ENCODE measurements around the gene CAMK1. TPM values are rescaled to one million over a fixed set of nuclear protein-coding genes. Genes with fewer than 3 reads are reported as not detected.

The CAMK1 gene
- polyA plus RNA-seq, 4 donors = 10.1 to 22.5 (median 19.4) TPM

DNA sequence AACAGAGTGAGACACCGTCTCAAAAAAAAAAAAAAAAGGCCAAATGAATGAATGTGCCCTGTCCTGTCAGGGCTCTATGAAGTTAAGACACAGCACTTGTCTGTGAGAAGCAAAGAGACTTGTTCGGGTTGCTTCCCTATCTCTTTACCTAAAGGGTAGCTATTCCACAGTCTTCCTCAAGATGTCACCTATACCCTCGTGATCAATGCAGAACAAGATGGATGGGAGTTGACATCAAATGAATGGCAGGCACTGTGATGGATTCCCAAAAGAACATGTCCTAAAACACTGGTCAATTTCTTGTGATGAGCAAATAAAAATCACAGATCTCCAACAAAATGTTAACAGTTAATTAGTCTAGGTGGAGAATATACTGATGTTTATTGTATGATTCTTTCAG is 13.0 kb upstream of the CAMK1 start:
- FAIRE-seq (no peak), DNase-seq (no peak)
- Histone ChIP-seq H3K4me3 (ENCODE audit: low read depth in 1 of 3, low read length in 3 of 3) (no peak overlapping the region), H3K36me3 (ENCODE audit: control insufficient read depth in 3 of 3, insufficient read depth in 2 of 3, low read depth in 1 of 3, low read length in 3 of 3) (peaks cover 7 to 61% (median 14%) of the 10 kb centered on the region in 3 donors), H3K27ac (ENCODE audit: low read depth in 1 of 3, low read length in 2 of 3) (no peak overlapping the region), H3K4me1 (ENCODE audit: control insufficient read depth in 3 of 3, insufficient read depth in 2 of 3, low read depth in 1 of 3, low read length in 2 of 3) (peaks cover 6 to 53% (median 15%) of the 10 kb centered on the region in 3 donors), H3K9me3 (ENCODE audit: control insufficient read depth in 2 of 2, insufficient read depth in 1 of 2, low read depth in 1 of 2, low read length in 1 of 2) (no peaks in the 10 kb centered on the region), H3K27me3 (ENCODE audit: control insufficient read depth in 3 of 3, insufficient read depth in 3 of 3, low read length in 3 of 3) (no peaks in the 10 kb centered on the region)
- WGBS, 3 donors = 17 to 47% (median 22%) methylated on average over 2 to 3 of the region's 3 CpGs

DNA sequence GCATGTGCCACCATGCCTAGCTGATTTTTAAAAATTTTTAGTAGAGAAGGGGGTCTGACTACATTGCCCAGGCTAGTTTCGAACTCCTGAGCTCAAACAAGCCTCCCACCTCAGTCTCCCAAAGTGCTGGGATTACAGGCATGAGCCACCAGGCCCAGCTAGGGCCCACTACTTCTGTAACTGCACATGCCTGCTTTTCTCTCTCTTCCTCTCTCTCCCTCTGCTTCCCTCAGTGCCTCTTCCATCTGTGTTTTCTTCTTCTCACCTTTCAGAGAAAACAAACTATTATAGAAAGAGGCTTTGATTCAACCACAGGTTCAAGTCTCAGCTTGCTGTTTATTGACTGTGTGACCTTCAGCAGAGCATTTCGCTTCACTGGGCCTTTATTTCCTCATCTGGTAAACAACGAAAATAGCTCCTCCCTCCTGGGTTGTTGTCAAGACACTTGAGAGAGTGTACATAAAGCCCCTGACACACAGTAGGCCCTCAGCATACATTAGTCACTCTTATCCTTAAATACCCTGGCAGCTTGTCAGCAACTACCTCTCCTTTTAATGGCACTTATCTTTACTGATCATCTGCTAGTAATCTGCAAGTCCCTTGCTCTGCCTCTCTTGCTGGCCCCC is 12.3 kb upstream of the CAMK1 start:
- no peaks in the 10 kb centered on the region for H3K27me3 ChIP-seq (ENCODE audit: control insufficient read depth in 3 of 3, insufficient read depth in 3 of 3, low read length in 3 of 3)
- H3K27ac ChIP-seq (ENCODE audit: low read depth in 1 of 3, low read length in 2 of 3) = peak overlapping the region in 1 of 3 donors; percentile 86
- H3K9me3 ChIP-seq (ENCODE audit: control insufficient read depth in 2 of 2, insufficient read depth in 1 of 2, low read depth in 1 of 2, low read length in 1 of 2) = no peaks in the 10 kb centered on the region
- 52 to 60% (median 58%) methylated on average over 3 of the region's 3 CpGs for WGBS, 3 donors
- FAIRE-seq (no peak), DNase-seq (no peak)
- no peak overlapping the region for H3K4me3 ChIP-seq (ENCODE audit: low read depth in 1 of 3, low read length in 3 of 3)
- H3K4me1 ChIP-seq (ENCODE audit: control insufficient read depth in 3 of 3, insufficient read depth in 2 of 3, low read depth in 1 of 3, low read length in 2 of 3) = peaks cover 6 to 53% (median 13%) of the 10 kb centered on the region in 3 donors
- peaks cover 6 to 55% (median 14%) of the 10 kb centered on the region in 3 donors for H3K36me3 ChIP-seq (ENCODE audit: control insufficient read depth in 3 of 3, insufficient read depth in 2 of 3, low read depth in 1 of 3, low read length in 3 of 3)

- H3K9me3 ChIP-seq (ENCODE audit: control insufficient read depth in 2 of 2, insufficient read depth in 1 of 2, low read depth in 1 of 2, low read length in 1 of 2) = no peaks in the 10 kb centered on the region
- peaks cover 6 to 56% (median 13%) of the 10 kb centered on the region in 3 donors for H3K4me1 ChIP-seq (ENCODE audit: control insufficient read depth in 3 of 3, insufficient read depth in 2 of 3, low read depth in 1 of 3, low read length in 2 of 3)
- peaks cover 5 to 51% (median 12%) of the 10 kb centered on the region in 3 donors for H3K36me3 ChIP-seq (ENCODE audit: control insufficient read depth in 3 of 3, insufficient read depth in 2 of 3, low read depth in 1 of 3, low read length in 3 of 3)
- no peak for FAIRE-seq
- H3K4me3 ChIP-seq (ENCODE audit: low read depth in 1 of 3, low read length in 3 of 3) = no peak overlapping the region
- 53 to 70% (median 57%) methylated on average over 1 of the region's 1 CpG for WGBS, 3 donors
- H3K27me3 ChIP-seq (ENCODE audit: control insufficient read depth in 3 of 3, insufficient read depth in 3 of 3, low read length in 3 of 3) = no peaks in the 10 kb centered on the region
- DNase-seq = no peak
- H3K27ac ChIP-seq (ENCODE audit: low read depth in 1 of 3, low read length in 2 of 3) = peak overlapping the region in 2 of 3 donors; percentile 4 to 86
Measured at GRCh38 chr3:9781551-9781950, 11.8 kb upstream of the CAMK1 start.

- H3K27me3 ChIP-seq (ENCODE audit: control insufficient read depth in 3 of 3, insufficient read depth in 3 of 3, low read length in 3 of 3) = no peaks in the 10 kb centered on the region
- 48 to 72% (median 61%) methylated on average over 4 of the region's 4 CpGs for WGBS, 3 donors
Measured at GRCh38 chr3:9780910-9781309, 11.2 kb upstream of the CAMK1 start.

GRCh38 chr3:9780458-9780812 is 10.7 kb upstream of the CAMK1 start:
- H3K27ac ChIP-seq (ENCODE audit: low read depth in 1 of 3, low read length in 2 of 3) = peak overlapping the region; percentile 15 to 86 (median 57)
- no peak for FAIRE-seq
- WGBS, 3 donors = 62 to 68% (median 64%) methylated on average over 10 of the region's 10 CpGs

More at GRCh38 chr3:9780910-9781309, 11.2 kb upstream of the CAMK1 start:
- FAIRE-seq = no peak
- peaks cover 5 to 47% (median 8%) of the 10 kb centered on the region in 3 donors for H3K36me3 ChIP-seq (ENCODE audit: control insufficient read depth in 3 of 3, insufficient read depth in 2 of 3, low read depth in 1 of 3, low read length in 3 of 3)
- H3K27ac ChIP-seq (ENCODE audit: low read depth in 1 of 3, low read length in 2 of 3) = peak overlapping the region in 1 of 3 donors; percentile 86
- no peak overlapping the region for H3K4me3 ChIP-seq (ENCODE audit: low read depth in 1 of 3, low read length in 3 of 3)
- DNase-seq = peak in 1 of 2 donors; percentile 36
- H3K9me3 ChIP-seq (ENCODE audit: control insufficient read depth in 2 of 2, insufficient read depth in 1 of 2, low read depth in 1 of 2, low read length in 1 of 2) = no peaks in the 10 kb centered on the region
- peaks cover 6 to 56% (median 13%) of the 10 kb centered on the region in 3 donors for H3K4me1 ChIP-seq (ENCODE audit: control insufficient read depth in 3 of 3, insufficient read depth in 2 of 3, low read depth in 1 of 3, low read length in 2 of 3)

DNA sequence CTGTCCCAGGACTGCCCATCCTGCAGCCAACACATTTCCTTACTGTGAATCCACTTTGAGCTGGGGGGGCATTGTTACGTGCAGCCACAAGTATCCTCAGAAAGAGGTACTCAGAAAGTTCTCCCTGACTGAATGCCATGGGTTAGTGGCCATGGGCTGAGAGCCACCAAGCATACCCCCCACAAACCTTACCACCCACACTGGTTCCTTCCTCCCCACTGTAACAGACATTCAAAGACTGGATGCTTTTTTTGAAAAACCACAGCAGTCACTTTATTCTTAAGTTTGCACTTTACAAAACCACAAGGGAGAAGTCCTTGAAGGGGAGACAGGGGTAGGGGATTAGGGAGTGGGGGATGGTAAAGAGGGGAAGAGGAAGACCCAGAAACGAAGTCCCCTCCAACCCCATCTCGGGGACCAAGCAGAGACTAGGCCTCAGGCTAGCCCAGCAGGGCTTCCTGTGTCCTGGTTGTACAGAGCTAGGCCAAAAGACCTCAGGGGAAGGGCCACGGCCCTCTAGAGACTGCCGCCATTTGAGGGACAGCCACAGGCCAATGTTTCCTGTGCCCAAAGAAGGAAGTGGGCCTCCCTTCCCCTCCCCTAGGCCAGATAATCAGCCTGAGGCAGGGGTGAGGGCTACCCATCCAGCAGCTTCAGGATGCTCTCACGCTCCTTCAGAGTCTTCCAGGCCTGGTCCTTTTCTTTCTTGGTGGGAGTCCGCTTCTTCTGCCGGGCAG is 10.1 kb upstream of the CAMK1 start:
- Histone ChIP-seq H3K27me3 (ENCODE audit: control insufficient read depth in 3 of 3, insufficient read depth in 3 of 3, low read length in 3 of 3) (no peaks in the 10 kb centered on the region), H3K36me3 (ENCODE audit: control insufficient read depth in 3 of 3, insufficient read depth in 2 of 3, low read depth in 1 of 3, low read length in 3 of 3) (peaks cover 4 to 38% (median 5%) of the 10 kb centered on the region in 3 donors), H3K4me3 (ENCODE audit: low read depth in 1 of 3, low read length in 3 of 3) (no peak overlapping the region), H3K4me1 (ENCODE audit: control insufficient read depth in 3 of 3, insufficient read depth in 2 of 3, low read depth in 1 of 3, low read length in 2 of 3) (peaks cover 6 to 56% (median 13%) of the 10 kb centered on the region in 3 donors), H3K27ac (ENCODE audit: low read depth in 1 of 3, low read length in 2 of 3) (peak overlapping the region; percentile 15 to 86 (median 57)), H3K9me3 (ENCODE audit: control insufficient read depth in 2 of 2, insufficient read depth in 1 of 2, low read depth in 1 of 2, low read length in 1 of 2) (no peaks in the 10 kb centered on the region)
- FAIRE-seq = no peak
- no peak for DNase-seq
- WGBS, 3 donors = 63 to 82% (median 72%) methylated on average over 8 of the region's 8 CpGs

More at GRCh38 chr3:9780458-9780812, 10.7 kb upstream of the CAMK1 start:
- peaks cover 5 to 42% (median 8%) of the 10 kb centered on the region in 3 donors for H3K36me3 ChIP-seq (ENCODE audit: control insufficient read depth in 3 of 3, insufficient read depth in 2 of 3, low read depth in 1 of 3, low read length in 3 of 3)
- no peaks in the 10 kb centered on the region for H3K27me3 ChIP-seq (ENCODE audit: control insufficient read depth in 3 of 3, insufficient read depth in 3 of 3, low read length in 3 of 3)
- no peaks in the 10 kb centered on the region for H3K9me3 ChIP-seq (ENCODE audit: control insufficient read depth in 2 of 2, insufficient read depth in 1 of 2, low read depth in 1 of 2, low read length in 1 of 2)
- peaks cover 6 to 56% (median 13%) of the 10 kb centered on the region in 3 donors for H3K4me1 ChIP-seq (ENCODE audit: control insufficient read depth in 3 of 3, insufficient read depth in 2 of 3, low read depth in 1 of 3, low read length in 2 of 3)
- peak in 1 of 2 donors; percentile 74 for DNase-seq
- H3K4me3 ChIP-seq (ENCODE audit: low read depth in 1 of 3, low read length in 3 of 3) = no peak overlapping the region

DNA sequence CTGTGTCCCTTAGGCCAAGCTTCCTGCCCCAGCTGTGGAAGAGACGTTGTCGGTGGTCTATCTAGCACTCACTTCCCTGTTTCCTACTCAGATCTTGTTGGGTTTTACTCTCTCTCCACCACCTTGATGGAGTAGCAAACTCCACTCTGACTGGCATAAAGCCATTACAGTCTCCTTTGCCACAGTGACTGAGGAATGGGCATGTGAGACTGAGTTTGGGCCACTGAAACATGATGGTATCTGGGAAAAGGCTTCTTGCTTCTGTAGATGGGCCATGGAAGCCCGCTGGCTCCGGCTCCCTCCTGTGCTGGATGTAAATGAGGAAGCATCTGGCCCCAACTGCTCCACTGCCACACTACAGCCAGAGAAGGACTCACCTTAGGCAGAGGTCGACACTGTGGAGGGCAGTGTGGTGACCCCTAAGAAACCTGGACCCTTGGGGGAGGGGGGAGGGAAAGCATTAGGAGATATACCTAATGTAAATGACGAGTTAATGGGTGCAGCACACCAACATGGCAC is 9.4 kb upstream of the CAMK1 start:
- H3K4me3 ChIP-seq (ENCODE audit: low read depth in 1 of 3, low read length in 3 of 3) = no peak overlapping the region
- 55 to 69% (median 60%) methylated on average over 6 of the region's 6 CpGs for WGBS, 3 donors
- DNase-seq (no peak), FAIRE-seq (no peak)
- H3K4me1 ChIP-seq (ENCODE audit: control insufficient read depth in 3 of 3, insufficient read depth in 2 of 3, low read depth in 1 of 3, low read length in 2 of 3) = peaks cover 6 to 56% (median 13%) of the 10 kb centered on the region in 3 donors
- H3K27me3 ChIP-seq (ENCODE audit: control insufficient read depth in 3 of 3, insufficient read depth in 3 of 3, low read length in 3 of 3) = no peaks in the 10 kb centered on the region
- H3K36me3 ChIP-seq (ENCODE audit: control insufficient read depth in 3 of 3, insufficient read depth in 2 of 3, low read depth in 1 of 3, low read length in 3 of 3) = peaks cover 4 to 33% (median 5%) of the 10 kb centered on the region in 3 donors
- H3K9me3 ChIP-seq (ENCODE audit: control insufficient read depth in 2 of 2, insufficient read depth in 1 of 2, low read depth in 1 of 2, low read length in 1 of 2) = no peaks in the 10 kb centered on the region
- peak overlapping the region in 2 of 3 donors; percentile 47 to 86 for H3K27ac ChIP-seq (ENCODE audit: low read depth in 1 of 3, low read length in 2 of 3)

Data from small intestine (tissue), 7 donors.